ENCODE measurements around the gene PREX1. TPM values are rescaled to one million over a fixed set of nuclear protein-coding genes. Genes with fewer than 3 reads are reported as not detected.

The PREX1 gene
- total RNA-seq, 2 donors from 2014 or later = 7.4 to 37.9 TPM

GRCh38 chr20:48688579-48688978 lies 139.2 kb downstream of the PREX1 start:
- H3K9me3 ChIP-seq = no peaks in the 10 kb centered on the region
- H3K27ac ChIP-seq = no peak overlapping the region
- 92% methylated on average over 8 of the region's 8 CpGs for whole genome bisulfite sequencing
- no peak overlapping the region for H3K4me3 ChIP-seq
- no peak for TF ChIP-seq POLR2A (IDR thresholded peaks at IDR 0.05)
- no peak for TF ChIP-seq CTCF (IDR thresholded peaks at IDR 0.05)
- no peak for TF ChIP-seq POLR2AphosphoS5 (IDR thresholded peaks at IDR 0.05)
- intact Hi-C loops (cut with DNase I) = no loop called here
- DNase-seq (ENCODE audit: low spot score) = no peak
- no peaks in the 10 kb centered on the region for H3K27me3 ChIP-seq (replicated peaks; ENCODE audit: insufficient read depth)
- H3K36me3 ChIP-seq = no peaks in the 10 kb centered on the region
- peaks cover 13% of the 10 kb centered on the region for H3K4me1 ChIP-seq (replicated peaks)

GRCh38 chr20:48687117-48687800 lies 140.5 kb downstream of the PREX1 start:
- Histone ChIP-seq H3K4me1 (replicated peaks) (peaks cover 23% of the 10 kb centered on the region), H3K36me3 (no peaks in the 10 kb centered on the region), H3K27ac (no peak overlapping the region), H3K27me3 (replicated peaks; ENCODE audit: insufficient read depth) (no peaks in the 10 kb centered on the region), H3K9me3 (no peaks in the 10 kb centered on the region), H3K4me3 (no peak overlapping the region)
- intact Hi-C loops (cut with DNase I) = no loop called here
- TF ChIP-seq POLR2AphosphoS5 (IDR thresholded peaks at IDR 0.05) = no peak
- no peak for DNase-seq (ENCODE audit: low spot score)
- 86% methylated on average over 10 of the region's 10 CpGs for WGBS

GRCh38 chr20:48686238-48687116 lies 141.3 kb downstream of the PREX1 start:
- DNase-seq (ENCODE audit: low spot score) = peak; percentile 41
- H3K4me1 ChIP-seq (replicated peaks) = peaks cover 24% of the 10 kb centered on the region
- intact Hi-C loops (cut with DNase I) = no loop called here
- TF ChIP-seq POLR2AphosphoS5 (IDR thresholded peaks at IDR 0.05) = peak; percentile 54
- TF ChIP-seq CTCF (IDR thresholded peaks at IDR 0.05) = no peak
- no peak for TF ChIP-seq POLR2A (IDR thresholded peaks at IDR 0.05)
- no peaks in the 10 kb centered on the region for H3K9me3 ChIP-seq
- no peaks in the 10 kb centered on the region for H3K36me3 ChIP-seq
- no peak overlapping the region for H3K4me3 ChIP-seq
- H3K27ac ChIP-seq = peak overlapping the region; percentile 9 to 31
- WGBS = 44% methylated on average over 19 of the region's 19 CpGs
- no peaks in the 10 kb centered on the region for H3K27me3 ChIP-seq (replicated peaks; ENCODE audit: insufficient read depth)

- peaks cover 28% of the 10 kb centered on the region for H3K4me1 ChIP-seq (replicated peaks)
- H3K4me3 ChIP-seq = no peak overlapping the region
- TF ChIP-seq POLR2AphosphoS5 (IDR thresholded peaks at IDR 0.05) = no peak
- TF ChIP-seq POLR2A (IDR thresholded peaks at IDR 0.05) = no peak
- no peak for TF ChIP-seq CTCF (IDR thresholded peaks at IDR 0.05)
- H3K36me3 ChIP-seq = no peaks in the 10 kb centered on the region
- no peaks in the 10 kb centered on the region for H3K27me3 ChIP-seq (replicated peaks; ENCODE audit: insufficient read depth)
- no peak for DNase-seq (ENCODE audit: low spot score)
- H3K27ac ChIP-seq = no peak overlapping the region
- intact Hi-C loops (cut with DNase I) = no loop called here
- 78% methylated on average over 8 of the region's 8 CpGs for WGBS
- no peaks in the 10 kb centered on the region for H3K9me3 ChIP-seq
These were observed 142.5 kb downstream of the PREX1 start for GRCh38 chr20:48685300-48685699.

GRCh38 chr20:48684501-48685041 lies 143.2 kb downstream of the PREX1 start:
- no peak for DNase-seq (ENCODE audit: low spot score)
- intact Hi-C loops (cut with DNase I) = no loop called here
- WGBS = 88% methylated on average over 14 of the region's 14 CpGs
- no peaks in the 10 kb centered on the region for H3K27me3 ChIP-seq (replicated peaks; ENCODE audit: insufficient read depth)
- peaks cover 28% of the 10 kb centered on the region for H3K4me1 ChIP-seq (replicated peaks)
- H3K4me3 ChIP-seq = no peak overlapping the region
- H3K9me3 ChIP-seq = no peaks in the 10 kb centered on the region
- no peaks in the 10 kb centered on the region for H3K36me3 ChIP-seq
- TF ChIP-seq POLR2AphosphoS5 (IDR thresholded peaks at IDR 0.05) (no peak), CTCF (IDR thresholded peaks at IDR 0.05) (no peak), POLR2A (IDR thresholded peaks at IDR 0.05) (no peak)
- no peak overlapping the region for H3K27ac ChIP-seq

Data from prostate gland (tissue), 2 donors.